Right lung (tissue), 5 donors: Measurements from ENCODE around the gene ZBTB48. TPM values are rescaled to one million over a fixed set of nuclear protein-coding genes. Genes with fewer than 3 reads are reported as not detected.
A peak's percentile ranks its signal among the peaks of the same experiment; 100 is the strongest.

ENCODE experiments used
- DNase-seq, 2 donors: peaks; one replicate each; pipeline ENCODE4 v3.0.0-alpha.2; 2013
- polyA plus RNA-seq, 5 donors: library from polyadenylated mRNA; unstranded; fragments of 120-200 nt; gene quantifications; one replicate each; pipeline versions ENCODE4 v1.2.1 to v1.2.3, GENCODE V29; 2013; ENCODE audit warnings: inconsistent platforms in 1 of 5, low replicate concordance in 1 of 5; ENCODE audit not compliant: insufficient read length in 5 of 5, insufficient read depth in 1 of 5

ZBTB48 gene
- polyA plus RNA-seq, 5 donors: 22.8 to 37.6 (median 32.7) TPM

DNA sequence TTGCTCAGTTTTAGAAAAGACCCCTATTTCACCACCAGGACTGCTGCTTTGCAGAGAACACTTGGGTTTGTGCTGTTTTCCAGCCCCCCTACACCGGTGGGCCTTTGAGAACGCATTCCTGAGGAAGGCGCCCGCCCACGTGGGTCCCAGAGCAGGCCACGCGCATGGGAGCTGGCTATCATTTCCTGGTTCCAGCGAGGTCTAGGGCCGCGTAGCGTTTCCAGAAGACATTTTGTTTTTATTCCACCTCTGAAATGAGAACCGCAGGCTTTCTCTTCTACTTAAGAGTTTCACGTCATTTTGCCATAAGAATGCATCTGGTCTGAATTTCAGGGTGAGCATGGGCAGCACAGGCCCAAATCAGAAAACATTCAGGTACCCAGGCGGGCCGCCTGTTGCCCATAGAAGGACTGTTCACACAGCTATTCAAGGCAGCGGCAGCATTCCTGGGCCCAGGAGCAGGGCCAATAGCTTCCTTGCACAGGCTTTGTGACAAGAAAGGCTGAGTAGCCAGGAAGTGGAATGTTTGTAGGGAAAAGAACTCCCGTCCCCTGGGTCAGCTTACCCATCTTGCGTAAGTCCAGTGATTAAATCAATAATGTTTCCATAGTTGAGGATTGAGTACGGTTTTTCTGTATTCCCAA lies 24.2 kb downstream of the ZBTB48 start:
- peak; percentile 65 to 71 for DNase-seq

DNA sequence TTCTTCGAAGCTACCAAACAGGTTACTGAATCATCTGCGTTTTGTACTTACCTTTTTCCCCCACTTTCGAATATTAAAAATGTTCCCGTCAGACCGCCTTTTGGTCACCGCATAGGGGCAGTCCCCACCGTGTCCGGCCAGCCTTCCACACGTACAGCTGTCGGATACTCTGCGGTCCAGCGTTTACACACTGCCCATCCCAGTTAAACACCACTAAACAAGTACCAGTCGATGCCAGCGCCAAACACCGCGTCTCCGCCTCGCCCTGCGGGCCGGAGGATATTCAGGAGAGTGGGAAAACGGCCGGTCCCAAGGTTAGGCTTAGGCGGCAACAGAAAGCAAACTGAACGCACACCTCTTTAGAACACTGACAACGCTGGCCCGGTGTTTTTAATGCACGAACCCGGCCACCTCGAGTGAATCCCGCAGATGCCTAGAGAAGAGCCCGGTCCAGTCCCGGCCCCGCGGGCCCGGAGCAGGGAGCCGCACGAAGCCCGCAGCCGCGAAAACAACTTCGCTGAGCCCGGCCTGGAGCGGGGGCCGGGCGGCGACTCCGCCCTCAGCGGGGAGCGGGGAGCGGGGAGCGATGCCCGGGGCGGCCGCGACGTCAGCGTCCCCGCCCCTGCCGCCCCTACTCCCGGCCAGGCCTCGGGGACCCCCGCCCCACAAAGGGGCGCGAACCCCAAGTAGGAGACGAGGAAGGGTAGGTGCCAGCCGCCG lies 33.0 kb downstream of the ZBTB48 start:
- DNase-seq: peak in 1 of 2 donors; percentile 46

DNA sequence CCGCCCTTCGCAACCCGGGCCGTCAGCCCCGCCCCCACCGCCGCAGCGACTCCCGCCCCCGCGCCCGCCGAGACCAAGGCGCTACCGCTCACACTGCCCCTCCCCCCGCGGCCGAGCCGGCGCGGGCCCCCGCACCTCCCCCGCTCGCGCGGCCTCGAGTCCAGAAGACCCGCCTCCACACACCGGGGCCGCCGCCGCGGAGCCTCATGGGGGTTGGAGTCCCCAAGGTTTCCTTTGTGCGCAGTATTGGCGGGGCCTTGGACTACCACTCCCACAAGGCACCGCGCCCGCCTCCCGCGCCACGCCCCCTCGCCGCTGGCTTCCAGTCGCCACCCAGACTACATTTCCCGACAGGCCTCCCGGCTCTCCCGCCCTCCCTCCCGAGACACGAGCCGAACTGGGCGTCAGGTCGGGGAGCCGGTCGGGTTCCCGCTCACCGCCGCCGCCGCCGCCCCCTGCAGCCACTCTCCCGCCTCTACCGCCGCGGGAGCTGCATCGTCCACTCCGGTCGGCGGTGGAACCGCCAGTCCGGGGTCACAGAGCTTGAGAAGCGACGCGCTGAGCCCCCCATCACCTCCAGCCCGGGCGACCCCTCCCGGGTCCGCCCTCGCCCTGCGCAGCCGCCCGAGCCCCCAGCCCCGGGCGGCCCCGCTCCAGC lies 33.7 kb downstream of the ZBTB48 start, which contains the start of gene PHF13:
Gene PHF13, plus strand, starts transcription at position 371 of the 658 bp plus-strand sequence. CDS start 336 bp downstream, outside the sequence.
- DNase-seq: peak; percentile 98 to 99

DNA sequence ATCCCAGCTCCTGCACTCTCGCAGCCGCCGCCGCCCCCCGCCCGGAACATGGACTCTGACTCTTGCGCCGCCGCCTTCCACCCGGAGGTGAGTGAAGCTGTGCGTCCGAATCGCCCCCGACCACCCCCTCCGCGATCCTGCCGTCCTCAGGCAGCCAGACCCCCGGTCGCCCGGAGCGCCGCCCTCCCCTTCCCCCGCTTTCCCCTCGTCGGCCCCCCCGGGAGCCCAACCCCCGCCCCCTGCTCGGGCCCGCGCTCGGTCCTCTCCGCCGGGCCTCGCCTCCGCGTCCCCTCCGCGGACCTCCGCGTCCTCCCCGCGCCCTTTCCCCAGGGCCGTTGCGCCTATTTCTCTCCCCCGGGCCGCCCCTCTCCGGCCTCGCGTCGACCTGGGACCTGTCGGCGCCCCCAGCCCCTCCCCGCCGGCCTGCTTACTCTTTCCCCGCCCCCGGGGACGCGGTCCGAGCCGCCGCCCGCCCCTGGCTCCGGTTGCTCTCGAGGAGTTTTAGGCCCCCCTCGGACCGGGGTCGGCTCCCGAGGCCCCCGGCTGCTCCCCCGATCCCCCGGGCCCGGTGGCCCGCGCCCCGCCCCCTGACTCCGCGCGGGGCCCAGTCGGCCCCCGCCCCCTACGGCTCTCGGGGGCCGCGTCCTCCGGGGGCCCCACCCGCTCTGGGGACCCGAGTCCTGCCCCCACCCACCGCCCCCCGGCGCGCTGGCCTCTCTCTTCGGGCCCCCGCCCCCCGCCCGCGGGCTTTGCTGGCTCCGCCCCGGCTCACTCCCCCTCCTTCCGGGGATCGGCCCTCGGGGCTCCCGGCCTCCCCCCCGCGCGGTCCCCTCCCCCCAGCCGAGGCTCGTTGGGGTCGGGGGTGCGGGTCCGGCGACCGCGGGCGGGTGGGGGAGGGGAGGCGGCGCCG lies 34.5 kb downstream of the ZBTB48 start:
- DNase-seq: peak in 1 of 2 donors; percentile 52

DNA sequence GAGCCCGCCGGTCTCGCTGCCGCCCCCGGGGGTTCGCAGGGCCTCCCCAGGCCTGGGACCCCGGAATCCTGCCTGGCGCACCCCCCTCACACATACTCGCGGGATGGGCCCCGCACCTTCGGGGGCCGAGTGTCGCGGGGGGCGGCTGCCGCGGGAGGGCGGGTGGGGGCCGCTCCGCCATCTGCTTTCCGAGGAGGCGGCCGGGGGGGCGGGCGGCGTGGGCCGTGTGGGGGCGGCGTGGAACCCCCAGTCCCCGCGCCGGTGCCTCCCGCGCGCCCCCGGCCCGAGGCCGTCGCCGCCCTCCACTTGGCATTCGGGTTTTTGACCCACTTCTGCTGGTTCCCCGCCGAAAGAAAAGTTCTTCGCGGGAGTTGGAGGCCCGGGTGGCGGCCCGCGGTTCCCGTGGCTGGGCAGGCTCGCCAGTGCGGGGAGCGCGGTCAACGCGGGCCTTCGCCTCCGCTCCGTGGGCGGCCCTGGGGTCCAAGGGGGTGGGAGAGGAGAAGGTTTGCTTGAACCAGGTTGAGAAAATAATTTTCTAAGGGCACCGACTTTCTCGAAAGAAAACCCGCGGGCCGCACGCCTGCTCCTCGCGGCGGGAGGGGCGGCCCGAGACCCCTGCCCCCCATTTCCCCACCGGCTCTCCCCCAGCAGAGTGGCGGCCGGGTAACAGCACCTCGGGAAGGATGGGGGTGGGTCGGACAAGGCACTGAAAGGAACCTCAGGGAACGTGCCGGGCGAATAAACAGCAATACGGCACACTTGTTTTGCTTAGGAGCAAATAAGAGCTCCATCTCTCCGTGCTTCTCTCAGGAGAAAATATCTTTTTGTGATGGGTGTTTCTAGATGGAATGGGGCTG lies 35.4 kb downstream of the ZBTB48 start:
- DNase-seq: no peak

DNA sequence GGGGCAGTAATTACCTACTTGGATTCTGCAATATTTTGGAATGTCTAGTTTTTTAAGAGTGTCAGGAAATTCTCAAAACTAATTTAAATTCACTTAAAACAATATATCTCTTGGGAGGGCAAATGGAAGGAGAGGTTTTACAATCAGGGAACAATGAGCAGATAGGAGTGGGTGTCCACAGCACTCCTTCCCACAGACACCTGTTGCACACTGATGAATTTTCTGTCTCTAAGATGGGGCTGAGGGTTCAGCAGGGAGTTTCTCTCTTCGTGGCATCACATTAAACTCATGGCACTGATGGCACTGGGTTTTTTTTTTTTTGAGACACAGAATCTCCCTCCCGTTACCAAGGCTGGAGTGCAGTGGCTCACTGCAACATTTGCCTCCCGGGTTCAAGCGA lies 39.3 kb downstream of the ZBTB48 start:
- no peak for DNase-seq

DNA sequence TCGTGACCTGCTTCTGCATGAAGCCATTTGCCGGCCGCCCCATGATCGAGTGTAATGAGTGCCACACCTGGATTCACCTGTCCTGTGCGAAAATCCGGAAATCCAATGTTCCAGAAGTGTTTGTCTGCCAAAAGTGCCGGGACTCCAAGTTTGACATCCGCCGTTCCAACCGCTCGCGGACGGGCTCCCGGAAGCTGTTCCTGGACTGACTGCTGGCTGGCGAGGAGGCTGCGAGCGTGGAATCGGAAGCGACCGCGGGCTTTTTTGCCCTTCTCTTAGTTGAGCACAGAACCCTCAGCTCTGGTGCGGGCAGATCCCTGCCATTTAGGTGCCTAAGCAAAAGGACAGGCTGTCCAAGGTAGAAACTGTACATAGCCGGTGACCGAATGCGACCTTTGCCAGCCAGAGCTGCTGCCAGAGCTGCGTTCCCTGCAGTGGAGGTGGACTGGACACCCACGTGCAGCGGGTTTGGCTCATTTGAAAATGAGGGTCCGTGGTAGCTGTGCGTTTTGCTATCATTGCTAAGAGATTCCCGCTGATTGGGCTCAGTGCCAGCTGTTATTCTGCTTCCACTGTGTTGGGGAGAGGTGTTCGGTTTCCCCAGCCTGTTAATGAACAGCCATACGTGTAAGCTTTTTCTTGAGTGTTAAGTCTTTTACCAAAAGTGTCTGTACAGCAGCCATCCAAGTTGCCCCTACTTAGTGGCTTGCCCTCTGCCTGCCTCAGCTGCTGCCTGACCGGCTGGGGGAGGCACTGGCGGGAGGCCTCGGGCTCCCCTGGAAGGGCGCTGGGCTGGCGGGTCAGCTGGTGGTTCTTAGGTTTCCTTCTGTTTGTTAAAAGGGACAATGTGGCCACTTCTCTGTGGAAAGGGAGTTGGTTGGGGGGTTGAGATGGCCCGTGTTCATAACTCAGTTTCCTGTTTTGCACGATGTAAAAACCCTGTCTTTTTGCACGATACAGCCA lies 41.9 kb downstream of the ZBTB48 start:
- DNase-seq: no peak

DNA sequence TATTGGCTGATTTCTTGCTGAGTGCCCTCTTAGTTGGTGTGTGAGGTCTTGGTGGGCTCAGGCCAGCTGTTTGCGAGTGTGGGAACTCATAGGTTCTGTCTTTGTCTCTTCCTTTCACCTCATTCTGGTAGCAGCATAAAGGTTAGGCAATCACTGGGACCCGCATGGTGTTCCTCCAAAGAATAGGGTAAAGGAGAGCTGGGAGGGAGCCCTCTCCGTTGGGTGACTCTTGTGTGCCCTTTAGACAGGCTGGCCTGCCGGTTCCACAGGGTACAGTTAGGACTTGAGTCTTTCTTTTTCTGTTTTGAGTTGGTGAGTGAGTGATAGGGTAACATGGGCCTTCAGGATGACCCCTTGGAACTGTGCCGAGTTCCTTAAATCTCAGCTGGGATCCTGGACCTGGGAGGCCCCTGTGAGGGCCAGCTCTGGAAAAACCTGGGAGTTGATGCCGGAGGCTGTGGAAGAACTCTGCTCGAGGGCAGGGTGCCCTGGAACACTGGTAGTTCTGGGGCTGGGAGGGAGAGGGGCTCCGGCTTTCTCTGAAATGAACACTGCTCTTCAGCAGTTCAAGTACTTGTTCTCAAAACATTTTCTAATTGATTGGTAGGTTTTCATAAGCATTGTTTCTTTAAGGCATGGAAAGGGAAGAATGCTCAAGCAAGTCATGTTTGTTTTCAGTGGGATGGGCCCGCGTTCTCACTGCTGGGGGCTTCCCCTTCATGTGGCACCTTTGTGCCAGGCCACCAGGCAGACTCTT lies 42.8 kb downstream of the ZBTB48 start:
- no peak for DNase-seq

DNA sequence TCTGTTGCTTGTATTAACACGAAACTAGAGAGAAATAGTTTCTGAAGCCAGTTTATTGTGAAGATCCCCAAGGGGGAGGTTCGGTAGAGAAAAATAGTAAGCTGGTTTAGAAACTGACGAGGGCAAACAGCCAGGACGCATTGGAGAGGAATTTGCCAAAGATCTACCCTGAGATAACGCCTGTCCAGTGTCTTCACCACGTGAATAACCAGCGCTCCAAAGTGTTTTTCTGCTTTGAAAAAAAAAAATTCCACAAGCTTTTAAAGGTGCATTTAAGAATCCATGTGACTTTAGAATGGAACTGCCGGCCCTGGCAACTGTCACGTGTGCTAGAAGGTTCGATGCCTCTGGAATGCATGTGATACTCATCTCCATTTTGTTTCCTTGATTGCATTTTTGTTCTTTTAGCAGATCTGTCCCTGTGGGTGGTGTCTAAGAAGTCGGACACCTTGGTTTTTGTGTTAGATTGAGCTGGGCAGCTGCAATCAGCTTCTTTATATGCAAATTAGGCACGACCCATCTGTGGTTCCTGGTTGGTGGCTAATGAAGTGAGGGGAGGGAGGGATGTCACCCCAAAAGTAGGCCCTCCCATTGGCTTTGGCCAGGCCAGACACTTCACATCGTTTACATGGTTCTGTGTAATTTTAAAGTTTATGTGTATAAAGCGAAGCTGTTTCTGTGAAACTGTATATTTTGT lies 43.6 kb downstream of the ZBTB48 start:
- DNase-seq: no peak

DNA sequence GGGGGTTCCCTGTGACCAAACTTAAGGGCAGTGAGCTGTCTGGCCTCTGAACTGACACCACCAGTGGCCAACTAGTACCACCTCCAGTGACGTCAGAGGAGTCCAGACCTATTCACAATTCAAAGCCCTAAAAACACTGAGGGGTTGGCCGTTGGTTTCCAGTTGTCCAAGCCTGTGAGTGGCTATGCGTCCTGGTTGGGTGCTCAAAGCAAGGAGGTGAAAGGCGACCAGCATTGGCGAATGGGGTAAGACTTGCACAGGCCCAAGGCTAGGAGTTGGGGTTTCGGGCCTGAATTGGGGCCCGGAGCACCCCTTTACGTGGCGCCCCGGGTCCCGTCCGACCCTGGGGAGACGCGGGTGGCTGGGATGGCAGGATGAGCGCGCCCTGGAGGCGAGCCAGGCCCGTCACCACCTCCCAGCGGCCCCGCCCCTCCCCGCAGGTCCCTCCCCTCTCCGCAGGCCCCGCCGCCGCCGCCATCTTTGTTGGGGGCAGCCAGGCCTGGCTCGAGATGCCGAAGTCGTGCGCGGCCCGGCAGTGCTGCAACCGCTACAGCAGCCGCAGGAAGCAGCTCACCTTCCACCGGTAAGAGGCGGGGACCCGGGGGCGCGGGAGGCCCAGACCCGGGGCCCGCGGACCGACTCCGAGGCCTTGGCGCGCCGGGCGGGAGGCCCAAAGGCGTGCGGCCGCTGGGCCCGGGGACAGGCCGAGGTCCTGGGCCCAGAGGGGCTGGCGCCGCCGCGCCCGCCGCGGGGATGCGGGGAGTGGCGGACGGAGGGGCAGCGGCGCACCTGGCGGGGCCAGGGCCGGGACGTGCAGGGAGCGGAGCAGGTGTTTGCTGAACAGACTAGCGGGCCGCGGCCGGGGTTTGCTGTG lies 45.2 kb downstream of the ZBTB48 start, which contains the start of gene THAP3:
Gene THAP3, plus strand, starts transcription at position 159 of the 874 bp plus-strand sequence. Its CDS starts 351 bp downstream, at position 510.
- DNase-seq: peak; percentile 75 to 84

DNA sequence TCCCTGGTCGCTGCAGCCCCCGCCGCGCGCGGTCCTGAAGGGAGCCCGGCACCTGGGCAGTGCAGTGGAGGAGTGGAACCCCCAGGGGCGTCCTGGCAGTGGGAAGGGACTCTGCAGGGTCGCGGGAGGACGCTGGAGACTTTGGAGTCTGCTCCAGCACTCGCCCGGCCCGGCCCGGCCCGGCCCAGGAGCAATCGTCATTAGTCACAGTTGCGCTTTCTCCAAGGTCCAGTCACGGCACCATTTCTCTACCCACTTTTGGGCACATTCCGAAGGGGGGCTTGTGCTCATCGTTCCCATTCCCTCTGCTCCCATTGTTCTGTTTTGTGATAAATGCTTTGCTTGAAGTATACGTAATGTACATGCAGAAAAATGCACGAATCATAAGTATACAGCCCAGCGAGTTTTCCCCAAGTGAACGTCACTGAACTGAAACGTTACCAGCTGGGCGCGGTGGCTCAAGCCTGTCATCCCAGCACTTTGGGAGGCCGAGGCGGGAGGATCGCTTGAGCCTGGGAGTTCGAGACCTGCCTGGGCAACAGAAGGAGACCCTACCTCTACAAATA lies 45.9 kb downstream of the ZBTB48 start:
- DNase-seq: peak in 1 of 2 donors; percentile 31

DNA sequence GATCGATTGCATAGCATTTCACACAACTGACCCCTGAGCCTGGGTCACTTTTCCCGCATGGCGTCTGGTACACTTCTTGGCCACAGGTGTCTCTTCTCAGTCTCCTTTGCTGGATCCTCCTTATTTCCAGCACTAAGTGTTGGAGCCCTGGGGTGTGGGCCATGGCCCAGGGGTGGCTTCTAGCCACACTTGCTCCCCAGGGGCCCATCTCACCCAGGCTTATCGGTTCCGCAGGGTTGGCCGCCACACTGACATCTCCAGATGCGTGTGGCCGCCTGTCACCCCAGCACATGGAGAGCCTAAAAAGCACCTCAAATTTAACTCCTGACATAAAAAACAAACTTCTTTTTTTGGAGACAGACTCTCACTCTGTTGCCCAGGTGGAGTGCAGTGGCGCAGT lies 47.2 kb downstream of the ZBTB48 start:
- no peak for DNase-seq

DNA sequence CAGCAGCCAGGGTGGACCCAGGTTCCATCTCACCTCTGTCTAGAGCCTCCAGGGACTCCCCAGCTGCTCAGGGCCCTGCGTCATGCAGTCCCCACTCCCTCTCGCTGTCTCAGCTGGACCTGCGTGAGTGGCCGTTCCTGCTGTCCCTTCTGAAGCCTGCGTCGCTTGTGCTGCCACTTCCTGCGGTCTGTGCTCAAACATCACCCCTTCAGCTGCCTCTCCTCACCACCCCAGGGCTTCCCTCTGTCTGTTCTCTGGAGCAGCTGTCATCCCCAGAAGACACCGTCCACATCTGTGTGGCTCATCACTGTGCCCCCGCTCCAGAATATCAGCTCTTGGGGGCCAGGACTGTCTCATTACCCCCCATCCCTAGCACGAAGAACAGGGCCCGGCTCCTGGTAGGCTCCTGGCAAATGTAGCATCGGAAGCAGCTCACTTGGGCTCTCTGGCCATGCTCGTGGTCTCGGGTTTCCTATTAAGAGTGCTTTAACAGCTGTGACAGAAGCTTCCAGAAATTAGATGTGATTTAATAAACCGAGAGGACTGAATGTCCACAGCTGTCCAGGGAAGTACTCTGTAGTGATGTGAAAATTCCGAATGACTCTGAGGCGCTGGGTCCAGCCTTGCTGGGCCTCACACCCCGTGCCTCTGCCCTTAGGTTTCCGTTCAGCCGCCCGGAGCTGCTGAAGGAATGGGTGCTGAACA lies 48.2 kb downstream of the ZBTB48 start:
- no peak for DNase-seq

DNA sequence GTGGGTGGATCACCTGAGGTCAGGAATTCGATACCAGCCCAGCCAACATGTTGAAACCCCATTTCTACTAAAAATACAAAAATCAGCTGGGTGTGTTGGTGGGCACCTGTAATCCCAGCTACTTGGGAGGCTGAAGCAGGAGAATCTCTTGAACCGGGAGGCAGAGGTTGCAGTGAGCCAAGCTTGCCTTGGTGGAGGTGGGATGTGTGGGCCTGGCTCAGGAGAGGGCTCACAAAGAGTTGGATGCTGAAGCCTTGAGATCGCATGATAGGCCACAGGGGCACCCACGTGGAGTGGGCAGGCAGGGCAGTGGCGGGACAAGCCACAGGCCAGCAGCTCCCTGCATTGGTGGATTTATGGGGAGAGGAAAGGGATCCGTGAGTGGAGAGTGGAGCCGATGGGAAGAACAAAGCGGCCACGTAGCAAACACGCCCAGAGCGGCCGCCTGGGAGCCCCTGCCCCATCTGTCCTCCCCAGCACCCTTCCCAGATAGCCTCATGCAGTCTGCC lies 49.2 kb downstream of the ZBTB48 start:
- no peak for DNase-seq

DNA sequence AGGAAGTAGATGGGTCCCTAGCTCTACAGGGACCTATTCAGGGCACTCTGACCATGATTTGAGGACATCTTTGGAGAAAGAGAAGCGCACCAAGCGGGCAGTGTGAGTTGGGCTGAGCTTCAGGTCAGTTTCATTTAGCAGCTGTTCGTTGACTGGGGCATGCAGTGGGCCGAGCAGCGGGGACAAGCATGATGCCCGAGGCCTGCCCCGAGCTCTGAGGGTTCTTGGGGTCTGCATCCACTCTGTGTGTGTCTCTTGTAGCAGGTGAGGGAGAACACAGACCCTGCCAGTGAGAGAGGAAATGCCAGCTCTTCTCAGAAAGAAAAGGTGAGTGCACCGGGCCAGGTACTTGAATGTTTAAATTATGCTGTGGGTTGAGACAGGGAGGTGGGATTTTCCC lies 50.2 kb downstream of the ZBTB48 start:
- no peak for DNase-seq

DNA sequence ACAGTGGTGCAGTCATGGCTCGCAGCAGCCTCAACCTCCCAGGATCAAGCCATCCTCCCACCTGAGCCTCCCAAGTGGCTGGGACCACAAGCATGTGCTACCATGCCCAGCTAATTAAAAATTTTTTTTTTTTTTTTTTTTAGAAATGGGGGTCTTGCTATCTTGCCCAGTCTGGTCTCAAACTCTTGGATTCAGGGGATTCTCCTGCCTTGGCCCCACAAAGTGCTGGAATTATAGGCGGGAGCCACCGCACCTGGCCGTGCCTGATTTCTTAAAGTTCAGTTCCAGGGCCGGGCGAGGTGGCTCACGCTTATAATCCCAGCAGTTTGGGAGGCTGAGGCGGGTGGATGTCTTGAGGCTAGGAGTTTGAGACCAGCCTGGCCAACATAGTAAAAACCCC lies 51.3 kb downstream of the ZBTB48 start:
- no peak for DNase-seq
